Ishikawa (cell line): ENCODE results near the gene OR5AR1.

Experiments used
- CEBPB ChIP-seq: IDR thresholded peaks from 2 replicates; pipeline ENCODE4 v1.6.1; 2012
- CREB1 ChIP-seq: IDR thresholded peaks from 2 replicates; pipeline ENCODE4 v1.6.1; 2012; ENCODE audit warnings: low read depth
- EGR1 ChIP-seq: IDR thresholded peaks from 2 replicates; pipeline ENCODE4 v1.6.1; 2012
- EP300 ChIP-seq: IDR thresholded peaks from 2 replicates; pipeline ENCODE4 v1.6.1; 2012; ENCODE audit warnings: borderline replicate concordance
- FOXM1 ChIP-seq: IDR thresholded peaks from 2 replicates; pipeline ENCODE4 v1.6.1; 2012; ENCODE audit warnings: low read depth, borderline replicate concordance
- MAX ChIP-seq: IDR thresholded peaks from 2 replicates; pipeline ENCODE4 v1.6.1; 2012
- NFIC ChIP-seq: IDR thresholded peaks from 2 replicates; pipeline ENCODE4 v1.6.1; 2012
- RAD21 ChIP-seq: IDR thresholded peaks from 2 replicates; pipeline ENCODE4 v1.6.1; 2012; ENCODE audit warnings: low read depth
- REST ChIP-seq: IDR thresholded peaks from 2 replicates; pipeline ENCODE4 v1.6.1; 2012; ENCODE audit warnings: low read depth, mild to moderate bottlenecking
- TAF1 ChIP-seq: IDR thresholded peaks from 2 replicates; pipeline ENCODE4 v1.6.1; 2012; ENCODE audit warnings: low read depth, mild to moderate bottlenecking
- TCF12 ChIP-seq: IDR thresholded peaks from 2 replicates; pipeline ENCODE4 v1.6.1; 2012; ENCODE audit warnings: low read depth
- TEAD4 ChIP-seq: IDR thresholded peaks from 2 replicates; pipeline ENCODE4 v1.6.1; 2012
- USF1 ChIP-seq: IDR thresholded peaks from 2 replicates; pipeline ENCODE4 v1.6.1; 2012
- YY1 ChIP-seq: IDR thresholded peaks from 2 replicates; pipeline ENCODE4 v1.6.1; 2012; ENCODE audit warnings: low read depth

- TF ChIP-seq USF1 (no peak), YY1 (no peak), REST (no peak), FOXM1 (no peak), EP300 (no peak), TAF1 (no peak), EGR1 (no peak), CREB1 (no peak), RAD21 (no peak), NFIC (no peak), MAX (no peak), TCF12 (no peak), CEBPB (no peak), TEAD4 (no peak)
Measured at GRCh38 chr11:56642339-56642738, 21.1 kb upstream of the OR5AR1 start, which contains the start of gene OR5AP2.
